Measurements from ENCODE around the gene AGAP1. TPM values are rescaled to one million over a fixed set of nuclear protein-coding genes. Genes with fewer than 3 reads are reported as not detected.

Gene AGAP1
- total RNA-seq, 4 donors from 2014 or later: 33.7 to 39.9 (median 35.6) TPM

DNA sequence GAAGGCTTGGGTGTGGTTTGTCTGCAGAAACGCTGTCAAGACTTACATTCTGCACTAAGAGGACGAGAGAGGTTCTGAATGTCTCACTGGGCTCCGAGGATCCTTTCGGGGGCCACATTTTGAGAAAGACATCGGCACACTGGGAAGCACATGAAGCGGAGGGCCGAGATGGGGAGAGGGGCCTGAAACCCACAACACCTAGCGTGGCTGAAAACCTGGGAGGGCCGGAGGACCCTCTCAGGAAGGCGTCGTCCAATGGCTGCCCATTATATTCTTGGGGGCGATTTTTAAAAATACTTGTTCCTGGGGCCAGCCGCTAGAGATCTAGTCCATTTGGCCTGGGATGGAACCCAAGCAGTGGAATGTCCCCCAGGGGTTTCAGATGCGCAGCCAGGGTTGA is 444.8 kb downstream of the AGAP1 start:
- Histone ChIP-seq H3K36me3 (peaks cover 0 to 70% (median 0%) of the 10 kb centered on the region in 3 donors), H3K4me1 (no peaks in the 10 kb centered on the region), H3K27me3 (no peaks in the 10 kb centered on the region), H3K27ac (no peak overlapping the region), H3K4me3 (no peak overlapping the region), H3K9me3 (peaks cover 0 to 8% (median 0%) of the 10 kb centered on the region in 4 donors)
- no peak for TF ChIP-seq POLR2A (IDR thresholded peaks at IDR 0.05)
- TF ChIP-seq, protein P1, sequence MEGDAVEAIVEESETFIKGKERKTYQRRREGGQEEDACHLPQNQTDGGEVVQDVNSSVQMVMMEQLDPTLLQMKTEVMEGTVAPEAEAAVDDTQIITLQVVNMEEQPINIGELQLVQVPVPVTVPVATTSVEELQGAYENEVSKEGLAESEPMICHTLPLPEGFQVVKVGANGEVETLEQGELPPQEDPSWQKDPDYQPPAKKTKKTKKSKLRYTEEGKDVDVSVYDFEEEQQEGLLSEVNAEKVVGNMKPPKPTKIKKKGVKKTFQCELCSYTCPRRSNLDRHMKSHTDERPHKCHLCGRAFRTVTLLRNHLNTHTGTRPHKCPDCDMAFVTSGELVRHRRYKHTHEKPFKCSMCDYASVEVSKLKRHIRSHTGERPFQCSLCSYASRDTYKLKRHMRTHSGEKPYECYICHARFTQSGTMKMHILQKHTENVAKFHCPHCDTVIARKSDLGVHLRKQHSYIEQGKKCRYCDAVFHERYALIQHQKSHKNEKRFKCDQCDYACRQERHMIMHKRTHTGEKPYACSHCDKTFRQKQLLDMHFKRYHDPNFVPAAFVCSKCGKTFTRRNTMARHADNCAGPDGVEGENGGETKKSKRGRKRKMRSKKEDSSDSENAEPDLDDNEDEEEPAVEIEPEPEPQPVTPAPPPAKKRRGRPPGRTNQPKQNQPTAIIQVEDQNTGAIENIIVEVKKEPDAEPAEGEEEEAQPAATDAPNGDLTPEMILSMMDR (IDR thresholded peaks at IDR 0.05): no peak
- no peak for DNase-seq (ENCODE audit: low spot score in 2 of 2)
- WGBS, 2 donors: 90 to 94% methylated on average over 14 of the region's 14 CpGs

DNA sequence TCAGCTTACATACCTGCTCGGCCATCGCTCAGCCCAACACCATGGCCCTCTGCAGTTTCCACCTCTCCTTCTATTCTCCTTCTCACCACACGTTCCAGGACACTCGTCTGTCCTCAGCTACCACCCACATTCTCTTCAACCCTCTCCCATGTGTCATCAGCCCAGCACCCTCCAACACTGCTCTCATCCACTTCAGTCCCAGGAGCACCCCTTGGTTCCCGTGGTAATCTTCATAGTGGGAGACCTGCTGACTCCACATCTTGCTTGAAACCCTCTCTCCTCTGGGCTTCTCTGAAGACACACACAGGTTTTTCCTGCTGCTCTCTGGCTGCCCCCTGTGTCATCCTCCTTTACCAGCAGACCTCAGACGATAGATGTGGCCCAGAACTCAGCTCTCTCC is 445.6 kb downstream of the AGAP1 start:
- Histone ChIP-seq H3K9me3 (peaks cover 0 to 8% (median 0%) of the 10 kb centered on the region in 4 donors), H3K27me3 (no peaks in the 10 kb centered on the region), H3K4me1 (no peaks in the 10 kb centered on the region), H3K27ac (no peak overlapping the region), H3K36me3 (peaks cover 0 to 62% (median 0%) of the 10 kb centered on the region in 3 donors), H3K4me3 (no peak overlapping the region)
- DNase-seq (ENCODE audit: low spot score in 2 of 2): no peak
- no peak for TF ChIP-seq POLR2A (IDR thresholded peaks at IDR 0.05)
- TF ChIP-seq, protein P1 (IDR thresholded peaks at IDR 0.05): no peak
- WGBS, 2 donors: 85 to 91% methylated on average over 6 of the region's 6 CpGs

DNA sequence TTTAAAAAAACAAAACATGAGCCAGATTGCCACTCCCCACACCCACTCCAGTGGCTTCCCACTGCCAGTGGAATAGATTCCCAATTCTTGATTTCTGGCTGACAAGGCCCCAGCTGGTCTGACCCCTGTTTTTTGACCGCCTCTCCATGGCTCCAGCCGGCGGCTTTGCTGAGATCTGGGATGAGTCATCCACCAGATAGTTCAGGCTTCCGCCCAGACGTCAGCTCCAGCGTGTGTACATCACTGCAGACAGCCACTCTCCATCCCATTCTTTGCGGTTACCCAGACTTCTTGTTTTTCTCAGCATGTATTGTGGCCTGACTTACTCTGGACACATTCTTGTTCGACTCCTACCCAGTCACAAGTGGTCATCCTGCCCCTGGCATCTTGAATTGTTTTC is 446.5 kb downstream of the AGAP1 start:
- H3K4me3 ChIP-seq: no peak overlapping the region
- WGBS, 2 donors: 45 to 70% methylated on average over 8 of the region's 8 CpGs
- no peak for DNase-seq (ENCODE audit: low spot score in 2 of 2)
- no peaks in the 10 kb centered on the region for H3K27me3 ChIP-seq
- peak overlapping the region in 1 of 4 donors; percentile 50 for H3K27ac ChIP-seq
- H3K36me3 ChIP-seq: peaks cover 0 to 59% (median 0%) of the 10 kb centered on the region in 3 donors
- no peak for TF ChIP-seq EP300 (IDR thresholded peaks at IDR 0.05)
- TF ChIP-seq, protein P1 (IDR thresholded peaks at IDR 0.05): no peak
- no peak for TF ChIP-seq POLR2A (IDR thresholded peaks at IDR 0.05)
- no peaks in the 10 kb centered on the region for H3K4me1 ChIP-seq
- peaks cover 0 to 8% (median 0%) of the 10 kb centered on the region in 4 donors for H3K9me3 ChIP-seq

DNA sequence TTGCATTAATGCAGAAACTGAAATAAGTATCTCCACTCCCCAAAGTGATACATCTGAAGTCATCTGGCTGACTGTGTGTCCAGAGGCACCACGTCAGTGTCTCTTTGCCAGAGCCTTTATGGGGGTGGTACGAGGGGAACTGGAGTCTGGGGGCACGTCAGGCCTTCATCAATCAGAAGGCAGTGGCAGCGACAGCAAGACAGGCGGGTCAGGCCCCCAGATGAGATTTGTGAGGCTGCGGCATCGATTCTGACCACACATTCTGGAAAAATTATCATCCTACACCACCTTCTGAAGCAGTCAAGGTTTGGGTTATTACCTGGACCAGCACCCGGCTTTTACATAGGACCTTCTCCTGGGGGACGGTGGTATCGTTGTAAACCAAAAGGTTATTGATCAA is 450.7 kb downstream of the AGAP1 start:
- Histone ChIP-seq H3K27me3 (no peaks in the 10 kb centered on the region), H3K36me3 (peaks cover 0 to 20% (median 0%) of the 10 kb centered on the region in 3 donors), H3K27ac (no peak overlapping the region), H3K4me1 (peaks cover 0 to 5% (median 0%) of the 10 kb centered on the region in 4 donors), H3K9me3 (no peaks in the 10 kb centered on the region), H3K4me3 (no peak overlapping the region)
- DNase-seq (ENCODE audit: low spot score in 2 of 2): no peak
- TF ChIP-seq POLR2A (IDR thresholded peaks at IDR 0.05) (no peak), EP300 (IDR thresholded peaks at IDR 0.05) (no peak)
- TF ChIP-seq, protein P1 (IDR thresholded peaks at IDR 0.05): no peak
- whole genome bisulfite sequencing, 2 donors: 94% methylated on average over 10 of the region's 10 CpGs

DNA sequence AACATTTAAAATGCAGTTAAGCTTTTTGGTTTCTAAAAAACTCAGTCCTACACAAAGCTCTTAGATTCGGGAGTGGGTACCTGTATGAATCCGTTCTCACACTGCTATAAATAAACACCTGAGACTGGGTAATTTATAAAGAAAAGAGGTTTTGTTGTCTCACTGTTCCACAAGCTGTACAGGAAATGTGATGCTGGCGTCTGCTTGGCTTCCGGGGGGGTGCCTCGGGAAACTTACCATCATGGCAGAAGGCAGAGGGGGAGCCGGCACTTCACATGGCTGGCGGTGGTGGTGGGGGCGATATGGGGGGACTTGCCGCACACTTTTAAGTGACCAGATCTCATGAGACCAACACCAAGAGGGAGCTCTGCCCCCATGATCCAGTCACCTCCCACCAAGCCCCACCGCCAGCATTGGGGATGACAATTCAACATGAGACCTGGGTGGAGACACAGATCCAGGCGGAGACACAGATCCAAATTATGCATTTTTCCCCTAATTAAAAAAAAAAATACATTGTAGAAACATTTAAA is 451.8 kb downstream of the AGAP1 start:
- WGBS, 2 donors: 80 to 81% methylated on average over 11 of the region's 11 CpGs
- H3K27ac ChIP-seq: no peak overlapping the region
- DNase-seq (ENCODE audit: low spot score in 2 of 2): no peak

More for the DNA sequence above, 451.8 kb downstream of the AGAP1 start:
- TF ChIP-seq EP300 (IDR thresholded peaks at IDR 0.05) (no peak), POLR2A (IDR thresholded peaks at IDR 0.05) (no peak)
- TF ChIP-seq, protein P1 (IDR thresholded peaks at IDR 0.05): no peak
- Histone ChIP-seq H3K9me3 (no peaks in the 10 kb centered on the region), H3K4me1 (peaks cover 0 to 16% (median 0%) of the 10 kb centered on the region in 4 donors), H3K36me3 (peaks cover 0 to 16% (median 0%) of the 10 kb centered on the region in 3 donors), H3K4me3 (no peak overlapping the region), H3K27me3 (no peaks in the 10 kb centered on the region)
